Measurements from ENCODE around the gene CAMK2N1.

- TF ChIP-seq CTCF (conservative IDR thresholded peaks at IDR 0.05 in 1 of 2, IDR thresholded peaks at IDR 0.05 in 1 of 2; ENCODE audit: low read depth in 1 of 2, low read length in 2 of 2) (no peak), EZH2 (IDR thresholded peaks at IDR 0.05; ENCODE audit: low read length, missing control alignments) (no peak)
Observed at GRCh38 chr1:20507248-20507563, 21.2 kb upstream of the CAMK2N1 start.
